Large intestine (tissue), 1 donor: ENCODE measurements around the gene ZNF443. TPM values are rescaled to one million over a fixed set of nuclear protein-coding genes. Genes with fewer than 3 reads are reported as not detected.

ENCODE experiments used
- polyA plus RNA-seq: library from polyadenylated mRNA; unstranded; fragments of 120-200 nt; gene quantifications from one replicate; pipeline ENCODE4 v1.2.1, GENCODE V29; 2013

The ZNF443 gene
- polyA plus RNA-seq, 1 donor: 6.4 TPM

Other genes starting within 250 kb of the ZNF443 start
- 13.8 TPM for gene ZNF44, start 146.1 kb downstream of the ZNF443 start, polyA plus RNA-seq
- 2.8 TPM for gene ZNF563, start 107.4 kb downstream of the ZNF443 start, polyA plus RNA-seq
- 2.2 TPM for gene ZNF442, start 75.3 kb downstream of the ZNF443 start, polyA plus RNA-seq
- 7.3 TPM for gene ZNF799, start 39.8 kb downstream of the ZNF443 start, polyA plus RNA-seq
- 2.5 TPM for gene ZNF709, start 43.8 kb upstream of the ZNF443 start, polyA plus RNA-seq
- gene ZNF564, start 110.5 kb upstream of the ZNF443 start, polyA plus RNA-seq: 12.3 TPM
- 2.9 TPM for gene ZNF490, start 169.8 kb upstream of the ZNF443 start, polyA plus RNA-seq
- gene ZNF791, start 169.9 kb upstream of the ZNF443 start, polyA plus RNA-seq: 19.0 TPM
- 51.5 TPM for gene MAN2B1, start 225.7 kb upstream of the ZNF443 start, polyA plus RNA-seq
- 20.5 TPM for gene WDR83, start 225.8 kb upstream of the ZNF443 start, polyA plus RNA-seq
- 97.7 TPM for gene DHPS, start 240.9 kb upstream of the ZNF443 start, polyA plus RNA-seq
- gene GNG14, start 247.0 kb upstream of the ZNF443 start, polyA plus RNA-seq: 0.33 TPM